SK-N-SH (cell line): ENCODE results near the gene CST3.

Experiments used
- NRF1 ChIP-seq: IDR thresholded peaks from 2 replicates; pipeline ENCODE4 v1.6.1; 2012; ENCODE audit warnings: low read depth, mild to moderate bottlenecking, low read length
- POLR2AphosphoS5 ChIP-seq: IDR thresholded peaks from 2 replicates; pipeline ENCODE4 v1.6.1; 2012; ENCODE audit warnings: low read depth, low read length
- TAF1 ChIP-seq: IDR thresholded peaks from 2 replicates; pipeline ENCODE4 v1.6.1; 2012; ENCODE audit warnings: low read depth, mild to moderate bottlenecking, low read length, moderate library complexity, borderline replicate concordance
- TEAD4 ChIP-seq: IDR thresholded peaks from 2 replicates; pipeline ENCODE4 v1.4.0; 2012; ENCODE audit warnings: mild to moderate bottlenecking, borderline replicate concordance; ENCODE audit not compliant: insufficient read depth
- YY1 ChIP-seq: IDR thresholded peaks from 2 replicates; pipeline ENCODE4 v1.4.0; 2012; ENCODE audit warnings: low read depth, mild to moderate bottlenecking
- TF ChIP-seq, protein P1 (sequence below): fragments of 200-600 bp; sonication (generic); IDR thresholded peaks from 2 replicates; pipeline ENCODE4 v1.6.1; 2017; ENCODE audit warnings: antibody characterized with exemption, mild to moderate bottlenecking, moderate library complexity
- TF ChIP-seq, protein P2 (sequence below): IDR thresholded peaks from 2 replicates; pipeline ENCODE4 v1.4.0; 2012; ENCODE audit warnings: low read depth, borderline replicate concordance

DNA sequence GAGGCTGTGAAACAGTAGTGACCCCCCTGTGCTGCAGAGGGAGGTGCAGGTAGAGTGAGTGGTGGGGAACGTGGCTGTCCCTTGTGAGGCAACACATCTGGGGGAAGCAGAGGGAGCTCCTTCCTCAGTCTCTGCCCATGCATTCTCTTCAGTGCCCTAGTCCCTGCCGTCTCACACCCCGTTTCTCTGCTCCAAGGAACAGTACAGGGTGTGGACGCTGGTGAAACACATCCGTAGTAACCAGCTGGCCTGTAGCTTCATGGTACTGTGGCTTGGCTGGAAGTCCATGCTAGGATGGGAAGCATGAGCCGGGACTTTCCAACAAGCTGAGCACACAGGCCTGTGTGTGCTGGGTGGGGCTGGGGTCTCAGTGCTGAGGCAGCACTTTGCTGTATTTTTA lies 25.4 kb upstream of the CST3 start:
- TF ChIP-seq, protein P1, sequence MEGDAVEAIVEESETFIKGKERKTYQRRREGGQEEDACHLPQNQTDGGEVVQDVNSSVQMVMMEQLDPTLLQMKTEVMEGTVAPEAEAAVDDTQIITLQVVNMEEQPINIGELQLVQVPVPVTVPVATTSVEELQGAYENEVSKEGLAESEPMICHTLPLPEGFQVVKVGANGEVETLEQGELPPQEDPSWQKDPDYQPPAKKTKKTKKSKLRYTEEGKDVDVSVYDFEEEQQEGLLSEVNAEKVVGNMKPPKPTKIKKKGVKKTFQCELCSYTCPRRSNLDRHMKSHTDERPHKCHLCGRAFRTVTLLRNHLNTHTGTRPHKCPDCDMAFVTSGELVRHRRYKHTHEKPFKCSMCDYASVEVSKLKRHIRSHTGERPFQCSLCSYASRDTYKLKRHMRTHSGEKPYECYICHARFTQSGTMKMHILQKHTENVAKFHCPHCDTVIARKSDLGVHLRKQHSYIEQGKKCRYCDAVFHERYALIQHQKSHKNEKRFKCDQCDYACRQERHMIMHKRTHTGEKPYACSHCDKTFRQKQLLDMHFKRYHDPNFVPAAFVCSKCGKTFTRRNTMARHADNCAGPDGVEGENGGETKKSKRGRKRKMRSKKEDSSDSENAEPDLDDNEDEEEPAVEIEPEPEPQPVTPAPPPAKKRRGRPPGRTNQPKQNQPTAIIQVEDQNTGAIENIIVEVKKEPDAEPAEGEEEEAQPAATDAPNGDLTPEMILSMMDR = no peak
- TF ChIP-seq POLR2AphosphoS5 (no peak), TAF1 (no peak), TEAD4 (no peak), NRF1 (no peak), YY1 (no peak)
- TF ChIP-seq, protein P2, sequence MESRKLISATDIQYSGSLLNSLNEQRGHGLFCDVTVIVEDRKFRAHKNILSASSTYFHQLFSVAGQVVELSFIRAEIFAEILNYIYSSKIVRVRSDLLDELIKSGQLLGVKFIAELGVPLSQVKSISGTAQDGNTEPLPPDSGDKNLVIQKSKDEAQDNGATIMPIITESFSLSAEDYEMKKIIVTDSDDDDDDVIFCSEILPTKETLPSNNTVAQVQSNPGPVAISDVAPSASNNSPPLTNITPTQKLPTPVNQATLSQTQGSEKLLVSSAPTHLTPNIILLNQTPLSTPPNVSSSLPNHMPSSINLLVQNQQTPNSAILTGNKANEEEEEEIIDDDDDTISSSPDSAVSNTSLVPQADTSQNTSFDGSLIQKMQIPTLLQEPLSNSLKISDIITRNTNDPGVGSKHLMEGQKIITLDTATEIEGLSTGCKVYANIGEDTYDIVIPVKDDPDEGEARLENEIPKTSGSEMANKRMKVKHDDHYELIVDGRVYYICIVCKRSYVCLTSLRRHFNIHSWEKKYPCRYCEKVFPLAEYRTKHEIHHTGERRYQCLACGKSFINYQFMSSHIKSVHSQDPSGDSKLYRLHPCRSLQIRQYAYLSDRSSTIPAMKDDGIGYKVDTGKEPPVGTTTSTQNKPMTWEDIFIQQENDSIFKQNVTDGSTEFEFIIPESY = no peak
